Epithelial cell of prostate (primary cell): ENCODE data around the gene CD19.
"Not testable (repeated sequence)": the region's sequence is repeated elsewhere in the genome, so short reads cannot be mapped to it uniquely, and the experiment has no call there.

Source experiments
- DNase-seq: peaks from one replicate; pipeline ENCODE4 v3.0.0-alpha.2; 2011; ENCODE audit warnings: low read depth, low spot score
- H3K27ac ChIP-seq: fragments of 450-650 bp; 2 replicates; pipeline ENCODE4 v1.5.1; 2017; ENCODE audit warnings: mild to moderate bottlenecking

Gene CD19

DNA sequence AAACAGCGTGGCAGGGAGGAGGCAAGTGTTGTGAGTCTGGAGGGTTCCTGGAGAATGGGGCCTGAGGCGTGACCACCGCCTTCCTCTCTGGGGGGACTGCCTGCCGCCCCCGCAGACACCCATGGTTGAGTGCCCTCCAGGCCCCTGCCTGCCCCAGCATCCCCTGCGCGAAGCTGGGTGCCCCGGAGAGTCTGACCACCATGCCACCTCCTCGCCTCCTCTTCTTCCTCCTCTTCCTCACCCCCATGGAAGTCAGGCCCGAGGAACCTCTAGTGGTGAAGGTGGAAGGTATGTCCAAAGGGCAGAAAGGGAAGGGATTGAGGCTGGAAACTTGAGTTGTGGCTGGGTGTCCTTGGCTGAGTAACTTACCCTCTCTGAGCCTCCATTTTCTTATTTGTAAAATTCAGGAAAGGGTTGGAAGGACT, at the start of gene CD19:
TSS of gene CD19 (plus strand) at position 171 of the 425 bp plus-strand sequence. CDS start at position 201, 30 bp downstream.
- no peak for DNase-seq
- no peak within 1 kb of the TSS for H3K27ac ChIP-seq

DNA sequence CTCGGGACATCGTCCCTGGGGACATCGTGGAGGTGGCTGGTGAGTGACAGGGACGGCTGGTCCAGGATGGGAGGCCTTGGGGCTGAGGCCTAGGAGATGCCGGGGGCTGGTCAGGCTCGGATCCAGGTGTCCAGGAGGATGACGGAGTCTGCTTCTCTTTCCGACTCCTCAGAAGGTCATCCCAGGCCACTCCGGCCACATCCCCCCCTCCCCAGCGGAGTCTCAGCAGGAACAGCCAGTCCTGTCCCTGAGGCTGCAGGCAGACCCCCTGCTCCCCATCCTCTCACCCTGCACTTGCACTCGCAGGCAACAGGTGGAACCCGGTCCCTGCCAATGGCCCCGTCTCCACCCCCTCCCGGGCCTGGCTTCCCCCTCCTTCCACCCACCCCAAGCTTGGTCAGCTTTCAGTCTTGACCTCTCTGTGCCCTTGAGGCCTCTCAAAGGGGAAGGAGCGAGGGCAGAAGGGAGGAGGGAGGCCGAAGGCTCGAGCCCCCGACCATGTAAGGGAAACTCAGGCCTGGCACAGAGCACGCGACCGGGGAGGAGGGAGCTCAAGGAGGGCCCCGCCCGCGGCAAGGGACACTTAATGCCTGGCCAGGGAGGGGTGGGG, 49.1 kb upstream of the CD19 start:
- DNase-seq, result no peak
- no peak overlapping the region for H3K27ac ChIP-seq

DNA sequence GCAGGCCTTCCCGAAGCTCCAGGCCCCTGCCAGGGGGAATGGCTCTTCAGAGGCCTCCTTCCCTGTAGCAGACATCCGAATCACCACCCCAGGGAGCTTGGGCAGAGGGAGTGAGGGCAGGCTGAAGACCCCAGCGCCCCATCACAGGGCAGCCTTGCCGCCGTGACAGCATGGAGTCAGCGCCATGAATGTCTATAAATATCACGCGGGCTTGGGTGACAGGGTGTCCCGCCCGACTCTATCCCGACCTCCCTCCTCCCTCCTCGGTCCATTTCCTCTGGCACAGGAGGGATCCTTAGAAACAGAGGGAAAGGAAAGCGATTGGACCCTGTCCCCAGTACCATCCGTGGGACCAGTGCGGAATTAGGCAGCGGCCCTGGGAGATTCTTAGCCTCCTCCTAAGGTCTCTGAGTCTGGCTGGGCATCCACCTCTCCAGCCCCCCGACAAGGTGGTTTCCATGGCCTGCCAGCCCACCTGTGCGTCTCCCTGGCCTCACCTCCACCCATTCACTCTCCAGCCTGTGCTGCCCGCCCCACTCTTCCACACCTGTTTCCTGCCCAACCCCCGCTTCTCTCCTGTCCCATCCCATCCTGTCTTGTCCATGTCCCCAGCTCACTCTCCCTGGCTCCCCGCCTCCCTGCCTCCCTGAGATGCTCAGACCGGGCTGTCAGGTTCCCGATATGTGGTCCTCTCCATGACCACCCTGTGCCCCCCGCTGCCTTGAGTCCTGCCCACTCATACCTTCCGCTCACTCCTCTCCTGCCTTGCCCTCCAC, 48.4 kb upstream of the CD19 start:
- H3K27ac ChIP-seq, result no peak overlapping the region
- no peak for DNase-seq

DNA sequence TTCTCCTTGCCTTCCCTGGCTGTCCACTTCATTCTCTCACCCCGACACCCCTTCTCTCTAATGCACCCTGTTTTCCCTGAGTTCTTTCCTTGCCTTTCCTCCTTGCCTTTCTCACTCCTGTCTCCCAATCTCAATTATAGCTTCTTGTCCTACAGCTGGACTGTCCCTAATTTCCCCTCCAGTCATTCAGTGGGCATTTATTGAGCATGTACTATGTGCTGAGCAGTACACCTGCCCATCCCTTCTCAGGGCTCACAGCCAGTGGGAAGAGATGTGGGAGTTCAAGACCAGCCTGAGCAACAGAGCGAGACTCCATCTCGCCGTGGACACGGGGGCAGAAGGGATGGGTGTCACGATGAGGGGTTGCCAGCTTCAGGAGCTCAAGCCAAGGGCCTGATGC, 47.7 kb upstream of the CD19 start:
- DNase-seq, result no peak
- no peak overlapping the region for H3K27ac ChIP-seq

DNA sequence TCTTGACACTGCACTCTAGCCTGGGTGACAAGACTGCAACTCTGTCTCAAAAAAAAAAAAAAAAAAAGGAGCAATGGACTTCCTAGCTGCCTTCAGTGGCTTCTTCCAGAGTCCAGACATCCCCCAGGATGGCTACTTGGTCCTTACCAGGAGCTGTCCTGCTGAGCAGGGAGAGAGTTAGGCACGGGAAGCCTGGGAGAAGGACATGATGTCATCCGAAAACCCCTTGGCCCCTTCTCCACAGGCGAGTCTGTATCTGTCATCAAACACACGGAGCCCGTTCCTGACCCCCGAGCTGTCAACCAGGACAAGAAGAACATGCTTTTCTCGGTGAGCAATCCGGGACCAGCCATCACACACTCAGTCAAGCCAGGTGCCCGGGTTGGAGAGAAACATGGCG, 44.8 kb upstream of the CD19 start:
- H3K27ac ChIP-seq, result no peak overlapping the region

DNA sequence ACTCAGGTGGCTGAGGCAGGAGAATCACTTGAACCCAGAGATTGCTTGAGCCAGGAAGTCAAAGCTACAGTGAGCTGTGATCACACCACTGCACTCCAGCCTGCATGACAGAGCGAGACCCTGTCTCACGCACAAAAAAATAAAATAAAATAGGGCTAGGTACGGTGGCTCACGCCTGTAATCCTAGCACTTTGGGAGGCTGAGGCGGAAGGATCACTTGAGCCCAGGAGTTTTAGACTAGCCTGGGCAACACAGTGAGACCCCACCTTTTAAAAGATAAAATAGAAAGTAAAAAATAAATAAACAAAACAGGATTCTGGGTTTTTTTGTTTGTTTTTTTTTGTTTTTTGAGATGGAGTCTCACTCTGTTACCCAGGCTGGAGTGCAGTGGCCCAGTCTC, 41.4 kb upstream of the CD19 start:
- H3K27ac ChIP-seq, DNase-seq: not testable (repeated sequence)

More for the DNA sequence above, 44.8 kb upstream of the CD19 start:
- no peak for DNase-seq

DNA sequence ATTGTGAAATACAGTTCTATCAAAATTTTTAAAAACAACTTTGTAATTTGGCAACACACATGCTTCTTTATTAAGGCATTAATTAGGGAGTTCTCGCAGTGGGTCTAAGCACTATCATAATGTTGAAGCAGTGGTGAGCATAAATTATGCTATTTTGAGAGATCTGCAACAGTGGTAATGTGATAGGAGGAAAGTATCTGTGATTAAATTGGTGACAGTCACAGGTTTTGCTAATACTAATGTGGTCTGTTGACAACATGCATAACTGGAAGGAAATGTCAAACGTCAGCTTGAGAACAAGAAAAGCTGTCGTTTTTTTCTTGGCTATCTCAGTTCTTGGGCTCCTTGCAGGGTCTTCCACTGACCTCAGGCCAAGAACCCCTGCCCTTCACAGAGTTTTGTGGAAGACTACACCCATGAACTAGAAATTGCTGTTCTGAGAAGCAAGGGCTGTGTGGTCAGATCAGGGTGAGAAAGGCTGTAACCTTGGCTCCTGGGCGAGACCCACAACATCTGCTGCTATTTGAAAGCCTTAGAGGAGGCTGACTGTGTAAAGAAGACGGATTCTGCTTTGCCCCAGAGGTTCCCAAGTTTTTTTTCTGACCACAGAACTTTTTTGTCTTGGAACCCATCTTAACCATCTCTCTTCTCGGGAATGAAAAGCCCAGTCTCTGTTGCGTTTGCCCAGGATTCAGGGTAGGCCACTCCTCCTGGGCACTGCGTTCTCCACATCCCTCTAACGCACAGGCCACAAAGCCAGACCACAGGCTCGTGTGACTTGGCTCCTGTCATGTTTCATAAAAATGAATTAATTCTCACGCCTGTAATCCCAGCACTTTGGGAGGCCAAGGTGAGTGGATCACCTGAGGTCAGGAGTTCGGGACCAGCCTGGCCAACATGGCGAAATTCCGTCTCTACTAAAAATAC, 39.5 kb upstream of the CD19 start:
- no peak for DNase-seq
- H3K27ac ChIP-seq, result no peak overlapping the region

DNA sequence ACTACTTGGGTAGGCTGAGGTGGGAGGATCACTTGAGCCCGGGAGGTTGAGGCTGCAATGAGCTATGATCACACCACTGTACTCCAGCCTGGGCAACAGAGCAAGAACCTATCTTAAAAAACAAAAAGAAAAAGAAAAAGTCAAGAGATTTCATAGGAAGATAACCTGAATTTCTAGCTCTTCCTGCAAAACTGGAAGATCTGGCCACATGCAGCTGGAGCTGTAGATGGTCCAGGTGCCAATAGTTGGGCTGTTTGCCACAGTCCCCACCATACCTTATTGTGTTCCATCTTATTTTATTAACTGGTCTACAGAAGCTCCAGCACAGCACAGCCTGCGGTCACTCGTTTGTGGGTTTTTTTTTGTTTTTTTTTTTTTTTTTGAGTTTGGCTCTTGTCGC, 38.5 kb upstream of the CD19 start:
- DNase-seq, result no peak
- no peak overlapping the region for H3K27ac ChIP-seq

DNA sequence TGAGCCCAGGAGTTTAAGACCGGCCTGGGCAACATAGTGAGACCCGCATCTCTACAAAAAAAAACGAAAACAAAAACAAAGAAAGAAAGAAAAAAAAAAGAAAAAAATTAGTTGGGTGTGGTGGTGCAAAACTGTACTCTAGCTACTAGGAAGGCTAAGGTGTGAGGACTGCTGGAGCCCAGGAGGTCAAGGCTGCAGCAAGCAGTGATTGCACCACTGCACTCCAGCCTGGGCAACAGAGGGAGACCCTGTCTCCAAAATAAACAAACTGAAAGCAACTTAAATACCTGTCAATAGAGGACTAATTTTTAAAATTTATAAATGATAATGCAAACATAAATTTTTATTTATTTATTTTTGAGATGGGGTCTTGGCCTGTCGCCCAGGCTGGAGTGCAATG, 36.2 kb upstream of the CD19 start:
- no peak for DNase-seq
- no peak overlapping the region for H3K27ac ChIP-seq

DNA sequence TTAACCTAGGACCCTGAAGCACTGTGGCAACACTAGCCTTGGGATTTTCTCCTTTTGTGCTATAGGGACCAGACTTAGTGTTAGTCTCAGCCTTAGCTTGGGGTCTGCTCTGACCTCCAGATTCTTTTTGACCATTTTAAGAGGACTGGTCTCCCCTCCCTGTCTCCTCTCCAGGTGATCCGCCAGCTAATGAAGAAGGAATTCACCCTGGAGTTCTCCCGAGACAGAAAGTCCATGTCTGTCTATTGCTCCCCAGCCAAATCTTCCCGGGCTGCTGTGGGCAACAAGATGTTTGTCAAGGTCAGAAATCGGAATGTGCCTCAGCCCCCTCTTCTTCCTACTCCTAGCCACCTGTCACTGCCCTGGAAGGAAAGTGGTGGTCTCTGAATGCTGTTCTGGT, 33.9 kb upstream of the CD19 start:
- no peak overlapping the region for H3K27ac ChIP-seq
- no peak for DNase-seq

DNA sequence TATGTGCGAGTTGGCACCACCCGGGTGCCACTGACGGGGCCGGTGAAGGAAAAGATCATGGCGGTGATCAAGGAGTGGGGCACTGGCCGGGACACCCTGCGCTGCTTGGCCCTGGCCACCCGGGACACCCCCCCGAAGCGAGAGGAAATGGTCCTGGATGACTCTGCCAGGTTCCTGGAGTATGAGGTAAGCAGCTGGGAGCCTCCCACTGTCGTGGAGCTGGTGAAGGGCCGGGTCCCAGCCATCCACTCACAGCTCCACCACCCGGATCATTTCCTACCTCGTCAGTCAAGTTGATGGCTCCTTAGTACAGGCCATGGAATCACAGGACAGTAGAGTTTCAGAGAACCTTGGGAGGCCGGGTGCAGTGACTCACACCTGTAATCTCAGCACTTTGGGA, 33.5 kb upstream of the CD19 start:
- no peak for DNase-seq
- H3K27ac ChIP-seq, result no peak overlapping the region

DNA sequence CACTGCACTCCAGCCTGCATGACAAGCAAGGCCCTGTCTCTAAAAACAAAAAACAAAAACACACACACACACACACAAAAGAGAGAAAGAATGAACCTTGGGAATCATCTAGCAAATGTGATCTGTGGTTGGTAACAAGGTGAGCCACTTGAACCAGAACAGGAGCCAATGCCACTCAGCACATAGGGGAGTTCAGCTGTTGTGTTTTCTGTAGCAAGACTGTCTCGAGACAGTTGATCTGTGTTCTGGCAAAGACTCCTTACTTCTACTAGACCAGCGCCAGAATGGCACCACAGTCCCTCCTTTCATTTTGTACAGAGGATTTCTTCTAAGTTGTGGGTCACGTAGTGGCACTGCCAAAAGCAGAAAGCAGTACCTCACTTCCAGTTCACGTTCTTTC, 32.8 kb upstream of the CD19 start:
- H3K27ac ChIP-seq, result no peak overlapping the region
- DNase-seq, result no peak

DNA sequence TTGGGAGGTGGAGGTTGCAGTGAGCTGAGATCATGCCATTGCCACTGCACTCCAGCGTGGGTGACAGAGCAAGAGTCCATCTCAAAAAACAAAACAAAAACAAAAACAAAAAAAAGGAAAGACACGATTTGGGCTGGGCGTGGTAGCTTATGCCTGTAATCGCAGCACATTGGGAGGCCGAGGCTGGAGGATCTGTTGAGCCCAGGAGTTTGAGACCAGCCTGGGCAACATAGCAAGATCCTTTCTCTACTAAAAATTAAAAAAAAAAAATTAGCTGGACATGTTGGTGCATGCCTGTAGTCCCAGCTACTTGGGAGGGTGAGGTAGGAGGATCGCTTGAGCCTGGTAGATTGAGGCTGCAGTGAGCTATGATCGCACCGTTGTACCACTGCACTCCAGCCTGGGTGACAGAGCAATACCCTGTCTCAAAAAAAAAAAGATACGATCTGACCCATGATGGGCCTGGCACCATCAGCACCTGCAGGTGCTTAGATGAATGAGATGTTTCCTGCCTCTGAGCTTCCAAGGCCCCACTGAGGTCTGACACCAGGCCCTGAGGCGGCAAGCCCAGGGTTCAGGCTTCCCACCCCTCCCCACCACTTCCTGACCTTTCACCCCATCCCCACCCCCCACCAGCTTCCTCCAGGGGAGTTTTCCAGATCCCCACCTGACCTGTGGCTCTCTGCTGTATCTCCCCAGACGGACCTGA, 31.7 kb upstream of the CD19 start:
- DNase-seq, result no peak

DNA sequence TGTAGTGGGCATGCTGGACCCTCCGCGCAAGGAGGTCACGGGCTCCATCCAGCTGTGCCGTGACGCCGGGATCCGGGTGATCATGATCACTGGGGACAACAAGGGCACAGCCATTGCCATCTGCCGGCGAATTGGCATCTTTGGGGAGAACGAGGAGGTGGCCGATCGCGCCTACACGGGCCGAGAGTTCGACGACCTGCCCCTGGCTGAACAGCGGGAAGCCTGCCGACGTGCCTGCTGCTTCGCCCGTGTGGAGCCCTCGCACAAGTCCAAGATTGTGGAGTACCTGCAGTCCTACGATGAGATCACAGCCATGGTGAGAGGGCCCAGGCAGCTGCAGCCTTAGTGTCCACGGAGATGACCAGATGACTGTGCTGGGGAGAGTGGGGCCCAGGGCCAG, 31.2 kb upstream of the CD19 start:
- no peak overlapping the region for H3K27ac ChIP-seq
- no peak for DNase-seq

More for the DNA sequence above, 31.7 kb upstream of the CD19 start:
- no peak overlapping the region for H3K27ac ChIP-seq

DNA sequence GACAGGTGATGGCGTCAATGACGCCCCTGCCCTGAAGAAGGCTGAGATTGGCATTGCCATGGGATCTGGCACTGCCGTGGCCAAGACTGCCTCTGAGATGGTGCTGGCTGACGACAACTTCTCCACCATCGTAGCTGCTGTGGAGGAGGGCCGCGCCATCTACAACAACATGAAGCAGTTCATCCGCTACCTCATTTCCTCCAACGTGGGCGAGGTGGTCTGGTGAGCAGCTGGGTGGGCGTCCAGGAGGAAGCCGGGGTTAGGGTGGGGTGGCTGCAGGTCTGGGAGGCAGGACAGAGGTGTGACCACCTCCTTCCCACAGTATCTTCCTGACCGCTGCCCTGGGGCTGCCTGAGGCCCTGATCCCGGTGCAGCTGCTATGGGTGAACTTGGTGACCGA, 29.9 kb upstream of the CD19 start:
- DNase-seq, result no peak

DNA sequence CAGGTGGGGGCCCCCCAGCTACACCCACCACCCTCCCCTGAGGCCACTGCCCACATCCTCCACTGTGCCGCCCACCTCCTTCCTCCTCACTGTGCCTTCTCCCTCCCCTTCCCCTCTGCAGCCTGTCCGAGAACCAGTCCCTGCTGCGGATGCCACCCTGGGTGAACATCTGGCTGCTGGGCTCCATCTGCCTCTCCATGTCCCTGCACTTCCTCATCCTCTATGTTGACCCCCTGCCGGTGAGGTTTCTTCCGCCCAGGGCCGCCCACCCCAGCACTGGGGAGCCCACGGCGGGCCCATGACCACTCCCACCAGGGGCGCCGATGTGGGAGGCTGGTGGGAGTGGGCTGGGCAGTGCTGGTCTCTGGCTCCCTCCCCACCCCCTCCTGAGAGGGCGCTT, 28.9 kb upstream of the CD19 start:
- no peak overlapping the region for H3K27ac ChIP-seq

More for the DNA sequence above, 29.9 kb upstream of the CD19 start:
- no peak overlapping the region for H3K27ac ChIP-seq

DNA sequence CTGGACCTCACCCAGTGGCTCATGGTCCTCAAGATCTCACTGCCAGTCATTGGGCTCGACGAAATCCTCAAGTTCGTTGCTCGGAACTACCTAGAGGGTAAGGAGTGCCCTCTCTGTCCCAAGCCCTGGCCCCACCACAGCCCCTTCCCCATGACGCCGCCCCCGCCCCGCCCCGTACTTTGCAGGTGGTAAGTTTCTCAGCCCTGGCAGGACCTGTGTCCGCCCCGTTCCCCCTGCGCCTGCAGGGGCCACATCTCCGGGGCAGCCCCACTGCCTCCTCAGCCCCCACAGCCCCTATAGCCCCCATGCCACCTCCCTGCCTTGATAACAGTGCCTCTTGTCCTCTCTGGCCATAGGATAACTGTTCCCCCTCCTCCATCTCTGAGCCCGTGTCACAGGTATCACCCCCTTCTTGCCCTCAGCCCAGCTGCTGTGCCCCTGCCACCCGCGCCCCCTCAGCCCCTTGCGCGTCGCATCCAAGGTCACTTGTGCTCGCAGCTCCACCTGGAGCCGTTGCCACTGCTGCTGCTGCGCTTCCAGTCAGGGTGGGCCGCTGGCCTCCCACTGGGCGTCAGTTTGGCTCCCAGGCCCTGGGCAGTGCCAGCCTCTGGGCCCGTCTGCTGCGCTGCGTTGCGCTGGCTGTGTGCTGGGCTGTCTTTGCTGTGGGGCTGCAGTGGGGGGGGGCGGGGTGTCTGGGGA, 28.3 kb upstream of the CD19 start:
- H3K27ac ChIP-seq, result no peak overlapping the region
- no peak for DNase-seq

More for the DNA sequence above, 28.9 kb upstream of the CD19 start:
- DNase-seq, result no peak

DNA sequence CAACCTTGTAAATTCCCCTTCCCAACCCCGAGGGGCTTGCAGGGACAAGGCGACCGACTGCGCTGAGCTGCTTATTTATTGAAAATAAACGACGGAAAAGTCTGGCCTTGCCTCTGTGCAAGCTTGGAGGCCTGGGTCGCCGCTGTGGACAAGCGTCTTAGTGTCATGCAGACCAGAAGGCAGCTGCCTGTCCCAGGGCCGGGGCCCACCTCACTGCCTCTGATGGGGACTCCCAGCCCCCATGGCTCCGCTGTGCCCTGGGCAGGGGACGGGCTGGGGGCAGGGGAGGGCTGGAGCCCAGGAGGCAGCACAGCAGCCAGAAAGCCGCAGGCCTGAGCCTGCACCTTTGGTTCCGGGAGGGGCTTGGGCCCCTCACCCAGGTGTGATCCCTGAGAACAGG, 27.4 kb upstream of the CD19 start:
- DNase-seq, result no peak
- no peak overlapping the region for H3K27ac ChIP-seq

DNA sequence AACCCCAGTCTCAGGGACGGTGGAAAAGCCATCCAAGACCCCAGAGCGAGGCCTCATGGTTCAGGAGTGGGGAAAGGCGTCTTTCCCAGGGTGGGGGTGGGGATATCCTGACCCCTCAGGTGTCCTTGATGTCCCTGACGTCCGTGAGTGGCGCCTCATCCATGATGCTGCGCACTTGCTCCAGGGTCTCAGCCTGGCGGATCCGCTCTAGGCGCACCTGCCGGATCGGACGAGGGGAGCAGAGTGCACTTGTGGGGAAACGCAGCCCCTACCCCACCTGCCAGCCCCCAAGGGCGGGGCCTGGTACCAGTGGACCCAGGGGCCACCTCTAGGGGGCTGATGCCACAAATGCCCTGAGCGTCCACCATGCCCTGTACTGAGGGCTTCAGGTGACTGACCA, 26.9 kb upstream of the CD19 start:
- no peak for DNase-seq
- no peak overlapping the region for H3K27ac ChIP-seq
